ENCODE measurements around the gene COIL.

COIL gene

GRCh38 chr17:56933151-56933745 lies 27.6 kb downstream of the COIL start:
- DNase-seq, result no peak

DNA sequence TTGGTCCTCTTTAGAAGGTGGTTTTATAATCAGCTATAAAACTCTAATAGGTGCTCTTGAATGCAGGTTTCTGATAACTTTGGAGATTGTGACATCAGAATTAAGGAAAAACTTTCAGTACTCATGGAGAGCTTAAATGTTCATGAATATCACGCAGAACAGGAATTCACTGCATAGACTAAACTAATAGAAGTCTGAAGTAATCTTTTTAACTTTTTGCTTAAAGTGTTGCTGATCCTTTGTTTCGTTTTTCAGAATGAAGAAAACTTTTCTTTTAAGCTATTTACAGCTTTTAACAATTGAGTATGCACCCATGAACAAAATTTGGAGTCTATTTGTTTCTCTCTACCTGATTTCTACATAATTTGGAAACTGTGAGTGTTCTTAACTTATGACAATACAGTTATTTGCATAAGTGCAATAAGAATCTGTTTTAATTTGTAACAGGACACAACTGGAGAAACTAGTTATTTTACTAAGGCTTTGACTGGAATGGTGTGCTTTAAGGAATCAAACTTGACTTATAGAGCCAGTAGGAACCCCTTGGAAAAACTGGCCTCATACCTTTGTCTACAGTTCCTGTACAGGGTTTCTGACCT lies 30.0 kb downstream of the COIL start:
- DNase-seq, result no peak

DNA sequence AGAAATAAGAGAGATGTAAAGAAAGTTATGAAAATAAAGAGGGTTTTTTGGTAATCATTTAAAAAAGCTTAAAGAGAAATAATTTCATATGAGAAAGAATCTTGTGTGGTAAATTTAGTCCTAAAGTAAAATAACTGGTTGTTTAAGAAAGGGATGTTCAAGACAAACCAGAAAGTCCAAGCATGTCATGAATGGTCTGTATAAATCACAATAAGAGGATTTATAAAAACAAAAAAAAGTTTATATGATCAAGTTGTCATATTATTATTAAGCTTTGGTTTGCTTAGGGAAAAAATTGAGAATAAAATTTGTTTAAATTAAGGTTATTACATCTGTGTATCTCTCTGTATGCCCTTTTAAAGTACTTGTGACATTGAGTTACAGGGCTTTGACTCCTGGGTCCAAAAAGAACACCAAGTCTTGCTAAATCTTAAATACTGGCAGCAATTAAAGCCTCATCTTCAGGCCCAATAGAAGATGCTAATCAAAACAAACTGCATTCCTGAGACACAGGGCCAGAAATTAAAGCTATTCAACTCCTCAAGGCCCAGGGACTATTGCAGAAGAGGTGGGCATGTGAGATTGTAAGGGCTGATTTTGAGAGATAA lies 31.4 kb downstream of the COIL start:
- no peak for DNase-seq

DNA sequence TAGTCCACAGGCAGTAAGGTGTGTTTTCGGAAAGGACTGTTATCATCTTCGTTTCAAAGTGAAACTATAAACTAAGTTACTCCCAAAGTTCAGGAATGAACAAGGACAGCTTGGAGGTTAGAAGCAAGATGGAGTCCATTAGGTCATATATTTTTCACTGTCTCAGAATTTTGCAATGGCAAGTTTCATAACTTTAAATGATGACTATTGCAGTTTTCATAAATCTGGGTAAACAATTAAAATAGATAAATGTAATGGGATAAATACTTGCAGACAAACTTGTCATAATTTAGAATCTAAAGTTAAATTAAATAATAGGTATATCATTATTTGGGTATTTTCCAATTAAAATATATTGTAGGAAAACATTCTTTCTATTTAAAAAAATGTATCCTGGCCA lies 32.3 kb downstream of the COIL start:
- no peak for DNase-seq

GRCh38 chr17:56926704-56927103 lies 34.1 kb downstream of the COIL start:
- DNase-seq, result no peak

DNA sequence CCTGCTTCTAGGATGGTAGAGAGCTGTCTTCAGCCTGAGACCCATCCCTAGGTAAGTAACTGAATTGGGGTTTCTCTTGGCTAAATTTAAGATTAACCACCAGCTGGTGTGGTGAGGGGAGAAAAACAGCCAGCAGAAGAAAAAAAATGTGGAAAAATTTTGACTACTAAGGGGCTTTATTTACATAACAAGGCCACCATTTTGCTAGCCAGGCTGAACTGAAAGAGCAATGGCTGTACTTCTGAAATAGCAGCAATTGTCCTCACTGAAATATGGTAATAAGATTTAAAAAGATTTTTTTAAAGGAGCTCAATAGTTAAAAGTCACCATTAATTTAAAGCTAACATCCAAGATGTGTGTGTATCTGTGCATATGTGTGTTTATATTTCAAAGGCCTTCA lies 34.6 kb downstream of the COIL start:
- DNase-seq, result no peak

DNA sequence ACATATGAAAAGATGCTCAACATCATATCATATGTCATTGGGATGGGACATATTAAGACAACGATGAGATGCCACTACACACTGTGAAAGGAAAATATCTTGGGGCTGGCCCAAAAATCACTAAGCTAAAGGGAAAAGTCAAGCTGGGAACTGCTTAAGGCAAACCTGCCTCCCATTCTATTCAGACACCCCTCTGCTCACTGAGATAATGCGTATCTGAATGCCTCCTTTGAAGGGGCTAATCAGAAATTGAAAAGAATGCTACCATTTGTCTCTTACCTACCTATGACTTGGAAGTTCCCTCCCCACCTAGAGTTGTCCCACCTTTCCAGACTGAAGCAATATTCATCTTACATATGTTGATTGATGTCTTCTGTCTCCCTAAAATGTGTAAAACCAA lies 35.8 kb downstream of the COIL start:
- DNase-seq, result no peak

DNA sequence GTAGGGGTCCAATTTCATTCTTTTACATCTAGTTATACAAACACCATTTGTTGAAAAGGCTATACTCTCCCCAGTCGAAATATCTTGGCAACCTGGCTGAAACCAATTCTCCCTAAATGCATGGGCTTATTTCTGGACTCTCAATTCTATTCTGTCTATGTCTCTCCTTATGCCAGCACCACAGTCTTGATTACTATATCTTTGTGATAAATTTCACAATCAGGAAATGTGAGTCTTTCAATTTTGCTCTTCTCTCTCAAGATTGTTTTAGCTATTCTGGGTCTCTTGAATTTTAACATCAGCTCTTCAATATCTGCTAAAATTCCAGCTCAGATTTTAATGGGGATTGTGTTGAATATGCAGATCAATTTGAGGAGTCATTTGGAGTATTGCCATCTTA lies 41.1 kb downstream of the COIL start:
- no peak for DNase-seq

DNA sequence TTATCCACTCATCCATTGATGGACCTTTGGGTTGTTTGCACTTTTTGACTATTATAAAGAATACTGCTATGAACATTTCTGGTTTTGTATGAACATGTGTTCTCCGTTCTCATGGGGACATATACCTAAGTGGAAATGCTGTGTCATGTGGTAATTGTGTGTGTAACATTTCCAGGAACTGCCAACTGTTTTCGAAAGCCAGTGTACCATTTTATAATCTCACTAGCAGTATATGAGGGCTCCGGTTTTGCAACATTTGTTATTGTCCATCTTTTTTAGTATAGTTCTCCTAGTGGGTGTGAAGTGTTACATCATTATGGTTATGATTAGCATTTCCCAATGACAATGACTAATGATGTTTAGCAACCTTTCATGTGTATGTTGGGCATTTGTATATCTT lies 41.9 kb downstream of the COIL start:
- DNase-seq, result no peak

DNA sequence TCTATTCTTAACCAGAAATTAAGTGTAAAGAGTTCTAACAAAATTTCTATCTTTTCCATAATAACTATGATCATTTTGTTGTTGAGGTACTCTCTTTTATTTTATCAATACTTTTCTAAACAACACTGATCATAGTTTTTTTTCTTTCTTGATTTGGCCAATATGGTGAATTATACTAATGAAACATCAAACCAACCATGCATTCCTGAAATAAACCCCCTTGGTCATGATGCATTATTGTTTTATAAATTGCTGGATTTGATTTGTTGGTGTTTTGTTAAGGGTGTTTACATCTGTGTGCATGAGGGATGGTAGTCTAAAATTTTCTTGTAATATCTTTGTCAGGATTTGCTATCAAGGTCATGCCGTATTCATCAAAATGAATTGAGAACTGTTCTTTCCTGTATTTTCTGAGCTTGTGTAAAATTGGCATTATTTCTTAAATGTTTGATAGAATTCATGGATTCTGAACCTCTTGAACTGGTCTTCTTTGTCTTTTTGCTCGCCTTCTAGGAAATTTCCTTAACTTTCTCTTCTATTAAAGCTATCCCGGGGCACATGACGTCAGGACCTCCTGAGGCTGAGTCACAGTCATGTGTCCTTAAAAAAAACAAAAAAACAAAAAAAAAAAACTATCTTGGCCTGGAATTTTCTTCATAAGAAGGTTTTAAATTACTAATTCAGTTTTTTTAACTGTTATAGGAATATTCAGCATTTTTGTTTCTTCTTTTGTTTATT lies 43.1 kb downstream of the COIL start:
- no peak for DNase-seq

DNA sequence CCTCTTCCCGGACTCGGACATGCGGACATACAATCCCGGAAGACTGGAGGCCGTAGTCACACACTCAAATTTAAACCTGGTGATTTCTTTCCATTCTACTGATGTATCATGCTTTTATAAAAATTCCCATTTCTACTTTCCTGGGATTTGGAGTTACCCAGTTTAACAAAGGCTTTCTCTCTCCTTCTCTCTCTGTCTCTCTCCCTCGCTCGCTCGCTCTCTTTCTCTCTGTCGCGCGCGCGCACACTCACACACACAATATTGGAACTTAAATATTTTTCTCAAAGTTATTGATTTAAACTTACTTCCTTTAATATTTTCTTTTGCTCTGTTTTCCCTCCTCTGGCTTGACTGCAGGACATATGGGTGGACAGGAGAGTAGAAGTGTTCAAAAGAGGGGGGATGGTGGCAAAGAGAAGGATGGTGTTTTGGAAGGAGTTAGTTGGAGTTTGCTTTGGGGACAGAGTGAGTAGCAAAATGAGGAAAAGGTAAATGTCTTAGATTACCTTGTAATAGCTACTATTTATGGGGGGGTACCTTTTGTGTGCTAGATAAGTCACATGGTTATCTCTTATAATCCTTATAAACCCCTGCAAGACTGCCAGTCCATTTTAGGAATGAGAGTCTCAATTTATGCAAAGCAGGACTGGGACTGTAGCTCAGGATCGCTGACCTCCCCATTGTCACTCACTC lies 46.1 kb downstream of the COIL start:
- no peak for DNase-seq

DNA sequence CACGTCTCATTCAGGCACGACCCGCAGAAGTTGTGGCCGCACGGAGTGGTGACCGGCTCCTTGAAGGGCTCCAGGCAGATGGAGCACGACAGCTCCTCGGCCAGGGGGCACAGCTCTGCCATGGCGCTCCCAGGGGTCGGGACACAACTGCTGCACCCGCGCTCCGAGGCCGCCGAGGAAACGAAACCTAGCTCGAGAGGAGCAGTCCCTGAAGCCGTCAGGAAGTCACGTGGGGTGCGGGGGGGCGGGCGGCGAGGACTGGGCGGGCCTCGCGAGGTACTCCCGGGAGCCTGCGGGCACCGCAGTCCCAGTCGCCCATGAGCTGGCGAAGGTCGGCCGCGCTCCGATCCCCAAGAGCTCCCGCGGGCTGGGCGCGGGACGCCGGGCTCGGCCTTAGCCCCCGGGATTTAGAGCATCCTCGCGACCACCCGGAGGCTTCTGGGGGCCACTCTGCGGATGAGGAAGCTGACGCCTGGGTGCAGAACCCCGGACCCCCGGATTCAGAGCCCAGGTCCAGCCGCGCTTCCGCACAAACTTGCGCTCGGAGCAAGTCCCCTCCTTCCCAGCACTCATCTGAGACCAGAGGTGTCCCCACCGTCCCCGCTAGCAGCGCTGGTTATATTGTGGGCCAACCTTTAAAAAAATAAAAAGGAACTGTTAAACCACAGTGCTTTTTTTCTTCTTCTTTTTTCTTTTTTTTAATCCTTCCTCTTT lies 46.8 kb downstream of the COIL start, which contains the start of gene TRIM25:
TRIM25 (minus strand) TSS at position 183 of the 714 bp plus-strand sequence; CDS start at position 122, 61 bp downstream.
- DNase-seq, result peak; percentile 68

DNA sequence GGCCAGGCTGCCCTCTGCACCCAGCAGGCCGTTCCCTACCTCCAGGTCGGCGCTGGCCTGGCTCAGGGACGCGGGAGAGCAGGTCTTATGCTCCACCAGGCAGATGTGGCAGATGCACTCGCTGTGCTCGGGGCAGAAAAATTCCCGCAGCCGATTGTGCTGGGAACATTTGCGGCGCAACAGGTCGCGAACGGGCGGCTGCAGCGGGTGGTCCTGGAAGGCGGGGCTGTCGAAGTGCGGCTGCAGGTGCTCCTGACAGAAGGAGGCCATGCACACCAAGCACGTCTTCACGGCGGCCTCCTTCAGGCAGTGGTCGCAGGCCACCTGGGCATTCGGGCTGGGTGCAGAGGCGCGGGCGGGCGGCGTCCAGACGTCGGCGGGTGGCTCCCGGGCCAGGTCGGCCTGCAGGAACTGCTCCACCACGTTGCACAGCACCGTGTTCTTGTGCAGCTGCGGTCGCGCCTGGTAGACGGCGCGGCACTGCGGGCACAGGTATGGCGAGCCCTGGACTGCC lies 47.4 kb downstream of the COIL start:
- DNase-seq, result peak; percentile 68

GRCh38 chr17:56913000-56913311 lies 47.9 kb downstream of the COIL start:
- no peak for DNase-seq

DNA sequence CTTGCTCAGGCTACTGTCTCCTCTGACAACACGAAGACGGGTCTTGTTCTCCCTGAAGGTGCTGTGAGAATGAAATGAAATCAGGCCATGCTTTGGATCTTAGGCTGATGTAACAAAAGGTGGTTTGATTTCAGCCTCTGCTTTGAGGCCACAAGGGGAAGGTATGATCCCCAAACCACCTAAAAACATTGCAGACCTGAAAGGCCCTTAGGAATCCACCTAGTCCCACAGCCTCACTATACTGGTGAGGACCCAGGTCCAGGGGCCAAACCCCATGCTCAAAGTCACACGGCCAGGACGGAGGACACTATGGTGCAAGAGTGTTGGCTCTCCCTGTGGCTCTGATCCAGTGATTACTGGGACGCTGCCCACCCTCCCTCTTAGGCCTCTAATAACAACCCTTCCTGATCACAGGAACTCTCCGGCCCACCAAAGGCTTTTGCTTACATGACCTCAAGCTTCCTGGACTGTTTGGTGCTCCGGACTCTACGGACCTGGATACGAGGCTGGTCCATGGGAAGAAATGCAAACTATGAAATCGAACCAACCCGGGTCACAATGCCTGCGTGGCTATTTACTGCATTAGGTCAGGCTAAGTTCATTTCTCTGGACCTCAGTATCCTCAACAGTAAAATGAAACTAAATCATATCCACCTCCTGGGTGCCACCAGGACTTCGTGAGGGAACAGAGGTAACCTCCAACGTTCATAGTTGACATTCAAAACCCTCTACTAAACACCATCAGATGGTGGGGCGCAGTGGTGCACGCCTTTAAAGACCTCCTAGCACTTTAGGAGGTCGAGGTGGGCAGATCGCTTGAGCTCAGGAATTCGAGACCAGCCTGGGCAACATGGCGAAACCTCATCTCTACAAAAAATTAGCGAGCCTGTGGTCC lies 48.5 kb downstream of the COIL start:
- DNase-seq, result no peak

DNA sequence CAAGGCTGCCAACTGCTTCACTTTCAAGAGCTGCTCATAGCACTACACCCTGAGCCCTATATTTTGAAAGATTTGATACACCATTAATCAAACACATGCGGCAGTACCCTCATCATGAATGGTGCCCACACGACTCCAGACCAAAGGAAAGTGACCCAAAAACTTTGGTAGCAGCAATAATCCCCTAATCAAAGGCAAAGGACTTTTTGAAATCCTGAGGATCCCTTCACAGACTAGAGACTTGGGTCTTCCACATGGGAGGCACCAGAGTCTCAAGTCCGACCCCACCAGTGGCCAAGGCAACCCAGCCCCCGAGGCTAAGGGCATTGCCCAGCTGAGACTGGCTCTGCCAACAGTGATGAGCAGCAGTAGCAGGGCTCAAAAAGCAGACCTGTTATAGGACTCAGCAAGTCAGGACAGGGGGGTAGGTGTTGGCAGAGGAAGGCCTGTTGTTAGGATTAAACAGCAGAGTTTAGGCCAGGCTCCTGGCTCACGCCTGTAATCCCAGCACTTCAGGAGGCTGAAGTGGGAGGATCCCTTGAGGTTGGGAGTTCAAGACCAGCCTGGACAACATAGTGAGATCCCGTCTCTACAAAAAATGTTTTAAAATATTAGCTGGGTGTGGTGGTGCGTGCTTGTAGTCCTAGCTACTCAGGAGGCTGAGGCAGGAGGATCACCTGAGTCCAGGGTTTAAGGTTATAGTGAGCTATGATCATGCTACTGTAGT lies 50.2 kb downstream of the COIL start:
- DNase-seq, result no peak

GRCh38 chr17:56909742-56910508 lies 50.9 kb downstream of the COIL start:
- DNase-seq, result no peak

DNA sequence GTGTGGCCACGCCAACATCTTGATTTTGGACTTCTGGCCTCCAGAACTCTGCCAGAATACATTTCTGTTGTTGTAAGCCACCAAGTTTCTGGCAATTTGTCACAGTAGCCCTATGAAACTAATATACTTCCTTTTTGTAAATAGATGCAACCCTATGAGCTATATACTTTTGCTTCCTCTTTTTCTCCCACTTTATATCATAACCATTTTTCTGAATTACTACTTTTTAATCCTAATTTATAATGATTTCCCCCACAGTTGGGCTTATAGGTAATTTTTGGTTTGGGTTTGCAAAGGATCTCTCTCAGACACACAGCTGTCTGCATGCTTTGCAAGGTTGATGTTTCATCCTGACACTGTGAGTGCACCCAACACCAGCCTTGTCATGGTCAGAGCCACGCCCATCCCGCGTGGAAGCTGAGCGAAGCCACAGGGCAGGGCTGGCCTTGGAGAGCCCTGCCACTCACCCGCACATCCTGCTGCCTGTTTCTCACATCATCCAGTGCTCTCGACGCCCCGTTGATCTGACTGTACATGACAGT lies 52.8 kb downstream of the COIL start:
- DNase-seq, result no peak

- no peak for DNase-seq
Measured at GRCh38 chr17:56903560-56903959, 57.3 kb downstream of the COIL start.

GRCh38 chr17:56902348-56902747 lies 58.5 kb downstream of the COIL start:
- DNase-seq, result no peak

Measured in NCI-H748 treated with DMSO at 0.1 percent for 48 hours (cell line).